Smooth muscle cell (in vitro differentiated cells): Measurements from ENCODE around the gene LRBA. TPM values are rescaled to one million over a fixed set of nuclear protein-coding genes. Genes with fewer than 3 reads are reported as not detected.
"Not testable (repeated sequence)": the region's sequence is repeated elsewhere in the genome, so short reads cannot be mapped to it uniquely, and the experiment has no call there.

Experiments used
- DNase-seq: peaks from one replicate; lab custom pipeline; 2025; ENCODE audit not compliant: unreplicated experiment; lab: John Stamatoyannopoulos, UW
- H2AFZ ChIP-seq: fragments of 200-600 bp; sonication (generic); 2 replicates; pipeline ENCODE4 v1.6.0; 2016; ENCODE audit warnings: antibody characterized with exemption, low read depth, mild to moderate bottlenecking
- H3F3A ChIP-seq: fragments of 200-600 bp; sonication (generic); 2 replicates; pipeline ENCODE4 v1.6.0; 2017; ENCODE audit warnings: antibody characterized with exemption, low read depth
- H3K27ac ChIP-seq: fragments of 200-600 bp; sonication (generic); 2 replicates; pipeline ENCODE4 v1.5.1; 2016; ENCODE audit warnings: low read depth, mild to moderate bottlenecking
- H3K27me3 ChIP-seq: fragments of 200-600 bp; sonication (generic); 2 replicates; pipeline ENCODE4 v1.6.1; 2016; ENCODE audit warnings: low read depth, mild to moderate bottlenecking
- H3K36me3 ChIP-seq: fragments of 200-600 bp; sonication (generic); 2 replicates; pipeline ENCODE4 v1.5.1; 2016; ENCODE audit warnings: low read depth
- H3K4me1 ChIP-seq: fragments of 200-600 bp; sonication (generic); 2 replicates; pipeline ENCODE4 v1.5.1; 2016; ENCODE audit warnings: low read depth
- H3K4me2 ChIP-seq: fragments of 200-600 bp; sonication (generic); 2 replicates; pipeline ENCODE4 v1.6.0; 2016; ENCODE audit warnings: mild to moderate bottlenecking
- H3K4me3 ChIP-seq: fragments of 200-600 bp; sonication (generic); 2 replicates; pipeline ENCODE4 v1.5.1; 2016; ENCODE audit warnings: mild to moderate bottlenecking
- H3K79me2 ChIP-seq: fragments of 200-600 bp; sonication (generic); 2 replicates; pipeline ENCODE4 v1.6.0; 2016; ENCODE audit warnings: low read depth, mild to moderate bottlenecking
- H3K9ac ChIP-seq: fragments of 200-600 bp; sonication (generic); 2 replicates; pipeline ENCODE4 v1.6.0; 2016; ENCODE audit warnings: low read depth
- H3K9me3 ChIP-seq: fragments of 200-600 bp; sonication (generic); replicated peaks from 2 replicates; pipeline ENCODE4 v1.5.1; 2016; ENCODE audit warnings: low read depth
- H4K20me1 ChIP-seq: fragments of 200-600 bp; sonication (generic); 2 replicates; pipeline ENCODE4 v1.6.0; 2016; ENCODE audit warnings: low read depth
- WGBS: methylation state at CpG from one replicate; pipeline ENCODE4 v1.1.7; 2016; ENCODE audit warnings: low lambda C conversion rate; 5-methylcytosine and 5-hydroxymethylcytosine counted together
- polyA plus RNA-seq: library from polyadenylated mRNA; unstranded; fragments of >200 nt; fragmentation: Nextera tagmentation; extraction: Ambion mirVana; gene quantifications from 2 replicates; pipeline ENCODE4 v1.2.1, GENCODE V29; 2016
- total RNA-seq: library from RNA; depleted of rRNA; stranded (reverse); fragments of >200 nt; gene quantifications from 2 replicates; pipeline ENCODE4 v1.2.3, GENCODE V29; 2014
- TF ChIP-seq, protein P1 (sequence below): fragments of 200-600 bp; sonication (generic); IDR thresholded peaks from 2 replicates; pipeline ENCODE4 v1.5.1; 2017; ENCODE audit warnings: borderline replicate concordance, mild to moderate bottlenecking, antibody characterized with exemption; ENCODE audit not compliant: insufficient read depth, poor library complexity, severe bottlenecking

Gene LRBA
- total and polyA plus RNA-seq, 2 experiments from 2014 or later = 1.6 to 26.2 TPM

DNA sequence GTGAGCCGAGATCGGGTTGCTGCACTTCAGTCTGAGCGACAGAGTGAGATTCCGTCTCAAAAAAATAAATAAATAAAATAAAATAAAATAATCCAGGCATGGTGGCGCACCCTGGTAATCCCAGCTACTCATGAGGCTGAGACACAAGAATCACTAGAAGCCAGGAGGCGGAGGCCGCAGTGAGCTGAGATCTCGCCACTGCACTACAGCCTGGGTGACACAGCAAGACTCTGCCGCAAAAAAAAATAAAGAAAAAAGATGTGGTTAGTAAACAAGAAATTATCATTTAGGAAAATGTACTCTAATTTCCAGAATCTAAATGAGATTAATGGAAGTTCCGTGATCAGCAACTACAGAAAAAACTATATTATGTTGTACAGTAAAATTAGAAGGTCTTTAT is 14.5 kb upstream of the LRBA start:
- Histone ChIP-seq H3K79me2 (no peaks in the 10 kb centered on the region), H3K36me3 (no peaks in the 10 kb centered on the region), H3K4me3 (no peak overlapping the region), H4K20me1 (no peaks in the 10 kb centered on the region), H2AFZ (no peak overlapping the region), H3K4me2 (no peak overlapping the region), H3K27ac (no peak overlapping the region), H3K9me3 (no peaks in the 10 kb centered on the region), H3K9ac (no peak overlapping the region), H3F3A (no peaks in the 10 kb centered on the region), H3K4me1 (no peaks in the 10 kb centered on the region), H3K27me3 (no peaks in the 10 kb centered on the region)
- WGBS = 98% methylated on average over 10 of the region's 10 CpGs
- no peak for DNase-seq
- TF ChIP-seq, protein P1, sequence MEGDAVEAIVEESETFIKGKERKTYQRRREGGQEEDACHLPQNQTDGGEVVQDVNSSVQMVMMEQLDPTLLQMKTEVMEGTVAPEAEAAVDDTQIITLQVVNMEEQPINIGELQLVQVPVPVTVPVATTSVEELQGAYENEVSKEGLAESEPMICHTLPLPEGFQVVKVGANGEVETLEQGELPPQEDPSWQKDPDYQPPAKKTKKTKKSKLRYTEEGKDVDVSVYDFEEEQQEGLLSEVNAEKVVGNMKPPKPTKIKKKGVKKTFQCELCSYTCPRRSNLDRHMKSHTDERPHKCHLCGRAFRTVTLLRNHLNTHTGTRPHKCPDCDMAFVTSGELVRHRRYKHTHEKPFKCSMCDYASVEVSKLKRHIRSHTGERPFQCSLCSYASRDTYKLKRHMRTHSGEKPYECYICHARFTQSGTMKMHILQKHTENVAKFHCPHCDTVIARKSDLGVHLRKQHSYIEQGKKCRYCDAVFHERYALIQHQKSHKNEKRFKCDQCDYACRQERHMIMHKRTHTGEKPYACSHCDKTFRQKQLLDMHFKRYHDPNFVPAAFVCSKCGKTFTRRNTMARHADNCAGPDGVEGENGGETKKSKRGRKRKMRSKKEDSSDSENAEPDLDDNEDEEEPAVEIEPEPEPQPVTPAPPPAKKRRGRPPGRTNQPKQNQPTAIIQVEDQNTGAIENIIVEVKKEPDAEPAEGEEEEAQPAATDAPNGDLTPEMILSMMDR = no peak

DNA sequence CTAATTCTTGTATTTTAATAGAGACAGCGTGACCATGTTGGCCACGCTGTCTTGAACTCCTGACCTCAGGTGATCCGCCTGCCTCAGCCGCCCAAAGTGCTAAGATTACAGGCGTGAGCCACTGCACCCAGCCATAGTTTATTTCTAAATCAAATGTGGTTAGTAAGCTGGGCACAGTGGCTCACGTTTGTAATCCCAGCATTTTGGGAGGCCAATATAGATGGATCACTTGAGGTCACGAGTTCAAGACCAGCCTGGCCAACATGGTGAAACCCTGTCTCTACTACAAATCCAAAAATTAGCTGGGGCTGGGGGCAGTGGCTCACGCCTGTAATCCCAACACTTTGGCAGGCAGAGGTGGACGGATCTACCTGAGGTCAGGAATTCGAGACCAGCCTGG is 13.9 kb upstream of the LRBA start:
- H3K9ac ChIP-seq, H3K4me2 ChIP-seq: not testable (repeated sequence)

DNA sequence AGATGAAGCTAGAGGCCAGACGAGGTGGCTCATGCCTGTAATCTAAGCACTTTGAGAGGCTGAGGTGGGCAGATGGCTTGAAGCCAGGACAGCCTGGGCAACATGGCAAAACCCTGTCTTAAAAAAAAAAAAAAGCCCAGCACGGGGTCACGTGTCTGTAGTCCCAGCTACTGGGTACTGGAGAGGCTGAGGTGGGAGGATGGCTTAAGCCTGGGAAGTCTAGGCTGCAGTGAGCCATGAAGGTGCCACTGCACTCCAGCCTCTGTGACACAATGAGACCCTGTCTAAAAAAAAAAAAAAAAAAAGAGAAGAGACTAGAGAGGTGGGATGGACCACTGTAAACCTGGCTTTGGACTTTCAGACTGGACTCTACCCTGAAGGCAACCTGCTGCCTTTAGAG is 10.7 kb upstream of the LRBA start:
- Histone ChIP-seq H3K27me3 (no peaks in the 10 kb centered on the region), H2AFZ (no peak overlapping the region), H3K4me2 (no peak overlapping the region), H3K36me3 (no peaks in the 10 kb centered on the region), H3K79me2 (no peaks in the 10 kb centered on the region), H3K4me3 (no peak overlapping the region), H3F3A (no peaks in the 10 kb centered on the region), H3K9ac (no peak overlapping the region), H3K9me3 (no peaks in the 10 kb centered on the region), H4K20me1 (no peaks in the 10 kb centered on the region), H3K4me1 (no peaks in the 10 kb centered on the region), H3K27ac (no peak overlapping the region)
- WGBS = 84% methylated on average over 3 of the region's 3 CpGs
- DNase-seq = no peak
- TF ChIP-seq, protein P1 = no peak

More for the DNA sequence above, 13.9 kb upstream of the LRBA start:
- not testable (repeated sequence) for H2AFZ ChIP-seq, H3K4me1 ChIP-seq, H3K79me2 ChIP-seq, H3K27ac ChIP-seq, H3F3A ChIP-seq, DNase-seq, H3K36me3 ChIP-seq, H4K20me1 ChIP-seq, H3K4me3 ChIP-seq, H3K27me3 ChIP-seq, H3K9me3 ChIP-seq
- 82% methylated on average over 10 of the region's 10 CpGs for WGBS

DNA sequence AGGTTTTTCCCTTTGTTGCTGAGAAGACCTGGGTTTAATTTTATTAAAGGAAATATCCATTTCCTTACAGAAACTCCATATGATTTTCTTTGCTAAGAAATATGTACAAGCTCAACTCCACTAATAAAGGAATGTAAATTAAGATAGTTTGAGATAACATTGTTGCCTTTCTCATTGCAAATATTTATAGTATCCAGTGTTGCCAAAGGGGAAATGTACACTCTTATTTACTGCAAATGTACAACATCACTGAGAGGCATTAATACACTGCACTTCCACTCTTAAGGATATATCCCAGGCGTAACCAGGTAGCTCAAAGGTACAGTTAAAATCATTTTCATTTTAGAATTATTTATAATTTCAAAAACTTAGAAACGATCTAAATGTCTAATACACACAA is 7.5 kb upstream of the LRBA start:
- H3K36me3 ChIP-seq = no peaks in the 10 kb centered on the region
- 88% methylated on average over 2 of the region's 2 CpGs for WGBS

More for the DNA sequence above, 7.5 kb upstream of the LRBA start:
- H4K20me1 ChIP-seq = no peaks in the 10 kb centered on the region
- H3K27ac ChIP-seq = no peak overlapping the region
- H2AFZ ChIP-seq = no peak overlapping the region
- no peaks in the 10 kb centered on the region for H3K4me1 ChIP-seq
- H3K79me2 ChIP-seq = no peaks in the 10 kb centered on the region
- H3K9ac ChIP-seq = no peak overlapping the region
- no peaks in the 10 kb centered on the region for H3K27me3 ChIP-seq
- no peak overlapping the region for H3K4me2 ChIP-seq
- H3K4me3 ChIP-seq = no peak overlapping the region
- DNase-seq = no peak
- H3K9me3 ChIP-seq = no peaks in the 10 kb centered on the region
- TF ChIP-seq, protein P1 = no peak
- no peaks in the 10 kb centered on the region for H3F3A ChIP-seq
